K562 (cell line): ENCODE measurements around the gene HIVEP3. TPM values are rescaled to one million over a fixed set of nuclear protein-coding genes. Genes with fewer than 3 reads are reported as not detected.

Source experiments
- ASH1L ChIP-seq: fragments of 450-650 bp; IDR thresholded peaks from 2 replicates; pipeline ENCODE4 v1.6.1; 2018; ENCODE audit warnings: borderline replicate concordance, mild to moderate bottlenecking, low read depth; ENCODE audit not compliant: partially characterized antibody
- CTBP1 ChIP-seq: fragments of 450-650 bp; IDR thresholded peaks from 2 replicates; pipeline ENCODE4 v1.6.1; 2016; ENCODE audit warnings: borderline replicate concordance
- EHMT2 ChIP-seq: fragments of 450-650 bp; IDR thresholded peaks from 2 replicates; pipeline ENCODE4 v1.6.1; 2018; ENCODE audit warnings: antibody characterized with exemption
- GTF2B ChIP-seq: IDR thresholded peaks from 2 replicates; pipeline ENCODE4 v1.6.1; 2011; ENCODE audit not compliant: insufficient read length; ENCODE audit errors: extremely low read depth
- HEY1 ChIP-seq: fragments of 250-450 bp; sonication (Bioruptor Pico); IDR thresholded peaks from 2 replicates; pipeline ENCODE4 v1.5.0; 2020; ENCODE audit warnings: mild to moderate bottlenecking, moderate library complexity, borderline replicate concordance
- MXD1 ChIP-seq: fragments of 250-450 bp; sonication (Bioruptor Pico); IDR thresholded peaks from 2 replicates; pipeline ENCODE4 v1.8.0; 2021; ENCODE audit warnings: borderline replicate concordance, mild to moderate bottlenecking, moderate library complexity; ENCODE audit not compliant: poor library complexity, severe bottlenecking
- POLR2A ChIP-seq: fragments of 450-650 bp; conservative IDR thresholded peaks from 2 replicates; pipeline ENCODE4 v1.6.1; 2016
- REST ChIP-seq, 2 experiments: fragments of 450-650 bp; formaldehyde crosslinking in 1 of 2; IDR thresholded peaks; 2 replicates each; pipeline versions ENCODE4 v1.4.0 to v1.6.1; 2014 to 2020; ENCODE audit warnings: mild to moderate bottlenecking in 2 of 2, borderline replicate concordance in 1 of 2, low read depth in 1 of 2
- STAG1 ChIP-seq: sonication (generic); formaldehyde crosslinking; IDR thresholded peaks from 2 replicates; pipeline ENCODE4 v1.5.0; 2020; ENCODE audit warnings: missing genetic modification reagents, borderline replicate concordance
- SUPT5H ChIP-seq: fragments of 450-650 bp; IDR thresholded peaks from 2 replicates; pipeline ENCODE4 v1.6.1; 2016
- TAF9B ChIP-seq: fragments of 450-650 bp; IDR thresholded peaks from 2 replicates; pipeline ENCODE4 v1.6.1; 2018; ENCODE audit warnings: mild to moderate bottlenecking; ENCODE audit not compliant: partially characterized antibody
- ZNF24 ChIP-seq: fragments of 450-650 bp; IDR thresholded peaks from 2 replicates; pipeline ENCODE4 v1.6.1; 2016
- ZNF274 ChIP-seq: IDR thresholded peaks from 2 replicates; pipeline ENCODE4 v1.6.1; 2011; ENCODE audit warnings: low read depth, mild to moderate bottlenecking, low read length, moderate library complexity, borderline replicate concordance
- ZNF512 ChIP-seq: IDR thresholded peaks from 2 replicates; pipeline ENCODE4 v1.6.1; 2016; ENCODE audit warnings: missing genetic modification characterization, missing compliant biosample characterization
- ZNF699 ChIP-seq: fragments of 250-450 bp; sonication (Bioruptor Pico); IDR thresholded peaks from 2 replicates; pipeline ENCODE4 v1.8.0; 2021; ENCODE audit warnings: mild to moderate bottlenecking, moderate library complexity; ENCODE audit not compliant: insufficient replicate concordance
- polyA plus RNA-seq, 8 experiments: library from polyadenylated mRNA; depleted of rRNA in 4 of 8; stranded (reverse) in 5 of 8; unstranded in 3 of 8; fragments of >200 nt; fragmentation: Nextera tagmentation in 2 of 8; fragmentation: Illumina TruSeq in 1 of 8; extraction: Ambion mirVana in 2 of 8; extraction: Trizol in 1 of 8; gene quantifications; 2 replicates each; pipeline versions ENCODE4 v1.2.1 to v1.2.3, GENCODE V29; 2011 to 2014; ENCODE audit warnings: inconsistent platforms in 1 of 8, missing spikeins in 1 of 8
- total RNA-seq, 7 experiments: library from RNA; depleted of rRNA in 6 of 7; stranded (reverse); fragments of >200 nt in 6 of 7; fragmentation: Illumina TruSeq in 2 of 7; extraction: Trizol in 2 of 7; gene quantifications; 2 replicates each; pipeline versions ENCODE4 v1.2.1 to v1.2.3, GENCODE V29; 2011 to 2021; ENCODE audit warnings: low replicate concordance in 1 of 7

HIVEP3 gene
- total and polyA plus RNA-seq, 9 of the 15 experiments (the other 6 are each of a cell fraction or from before 2014, with no cell fraction given), result 0.09 to 0.58 (median 0.34) TPM; not detected in 1

- no peak for TF ChIP-seq REST (IDR thresholded peaks at IDR 0.05; ENCODE audit: borderline replicate concordance)
- TF ChIP-seq REST (CRISPR knock-in tag; IDR thresholded peaks at IDR 0.05; ENCODE audit: low read depth), result no peak
- TF ChIP-seq STAG1 (CRISPR knock-in tag), result no peak
- 0 out of 2 replicates have a peak, but pooled peaks have one; percentile 24 for TF ChIP-seq SUPT5H
- no peak for TF ChIP-seq CTBP1
- TF ChIP-seq ZNF512 (tag), result 0 out of 2 replicates have a peak, but pooled peaks have one; percentile 42
- TF ChIP-seq POLR2A, result peak; percentile 71
- no peak for TF ChIP-seq ZNF24
- TF ChIP-seq ZNF274, result no peak
- TF ChIP-seq ASH1L, result no peak
- TF ChIP-seq EHMT2, result no peak
- TF ChIP-seq TAF9B, result no peak
- peak; percentile 42 for TF ChIP-seq GTF2B
- no peak for TF ChIP-seq HEY1
- no peak for TF ChIP-seq ZNF699 (CRISPR knock-in tag)
- TF ChIP-seq MXD1 (CRISPR knock-in tag), result no peak
These were observed 40.2 kb downstream of the HIVEP3 start (continued) for GRCh38 chr1:41878495-41878894.
